ENCODE data around the gene SPAG16. TPM values are rescaled to one million over a fixed set of nuclear protein-coding genes. Genes with fewer than 3 reads are reported as not detected.
A peak's percentile ranks its signal among the peaks of the same experiment; 100 is the strongest.

SPAG16 gene
- total RNA-seq, 2 donors from 2014 or later: 15.5 to 22.8 TPM

- H3K27me3 ChIP-seq: no peaks in the 10 kb centered on the region
- no peak overlapping the region for H3K4me3 ChIP-seq
- ATAC-seq (no peak), DNase-seq (no peak)
- no peaks in the 10 kb centered on the region for H3K36me3 ChIP-seq (replicated peaks in 1 of 2; ENCODE audit: insufficient read depth in 1 of 2, low read depth in 2 of 2)
- intact Hi-C loops (cut with DNase I): no loop called here
- 84 to 86% methylated on average over 6 of the region's 6 CpGs for WGBS, 2 donors
- no peaks in the 10 kb centered on the region for H3K9me3 ChIP-seq
- H3K4me1 ChIP-seq: peaks cover 10% of the 10 kb centered on the region
- TF ChIP-seq, protein P1, sequence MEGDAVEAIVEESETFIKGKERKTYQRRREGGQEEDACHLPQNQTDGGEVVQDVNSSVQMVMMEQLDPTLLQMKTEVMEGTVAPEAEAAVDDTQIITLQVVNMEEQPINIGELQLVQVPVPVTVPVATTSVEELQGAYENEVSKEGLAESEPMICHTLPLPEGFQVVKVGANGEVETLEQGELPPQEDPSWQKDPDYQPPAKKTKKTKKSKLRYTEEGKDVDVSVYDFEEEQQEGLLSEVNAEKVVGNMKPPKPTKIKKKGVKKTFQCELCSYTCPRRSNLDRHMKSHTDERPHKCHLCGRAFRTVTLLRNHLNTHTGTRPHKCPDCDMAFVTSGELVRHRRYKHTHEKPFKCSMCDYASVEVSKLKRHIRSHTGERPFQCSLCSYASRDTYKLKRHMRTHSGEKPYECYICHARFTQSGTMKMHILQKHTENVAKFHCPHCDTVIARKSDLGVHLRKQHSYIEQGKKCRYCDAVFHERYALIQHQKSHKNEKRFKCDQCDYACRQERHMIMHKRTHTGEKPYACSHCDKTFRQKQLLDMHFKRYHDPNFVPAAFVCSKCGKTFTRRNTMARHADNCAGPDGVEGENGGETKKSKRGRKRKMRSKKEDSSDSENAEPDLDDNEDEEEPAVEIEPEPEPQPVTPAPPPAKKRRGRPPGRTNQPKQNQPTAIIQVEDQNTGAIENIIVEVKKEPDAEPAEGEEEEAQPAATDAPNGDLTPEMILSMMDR (IDR thresholded peaks at IDR 0.05): no peak
- TF ChIP-seq POLR2A (IDR thresholded peaks at IDR 0.05): no peak
- H3K27ac ChIP-seq: no peak overlapping the region
These were observed 841.9 kb downstream of the SPAG16 start for GRCh38 chr2:214126135-214126534.

GRCh38 chr2:214127170-214127569 lies 842.9 kb downstream of the SPAG16 start:
- Histone ChIP-seq H3K4me3 (no peak overlapping the region), H3K4me1 (peaks cover 10% of the 10 kb centered on the region), H3K27me3 (no peaks in the 10 kb centered on the region), H3K36me3 (replicated peaks in 1 of 2; ENCODE audit: insufficient read depth in 1 of 2, low read depth in 2 of 2) (no peaks in the 10 kb centered on the region), H3K27ac (no peak overlapping the region), H3K9me3 (no peaks in the 10 kb centered on the region)
- no peak for ATAC-seq
- TF ChIP-seq, protein P1 (IDR thresholded peaks at IDR 0.05): no peak
- no peak for TF ChIP-seq POLR2A (IDR thresholded peaks at IDR 0.05)
- no peak for DNase-seq
- intact Hi-C loops (cut with DNase I): no loop called here

GRCh38 chr2:214127571-214127970 lies 843.3 kb downstream of the SPAG16 start:
- H3K4me3 ChIP-seq: no peak overlapping the region
- no peak overlapping the region for H3K27ac ChIP-seq
- no peaks in the 10 kb centered on the region for H3K36me3 ChIP-seq (replicated peaks in 1 of 2; ENCODE audit: insufficient read depth in 1 of 2, low read depth in 2 of 2)
- H3K9me3 ChIP-seq: no peaks in the 10 kb centered on the region
- DNase-seq (no peak), ATAC-seq (no peak)
- TF ChIP-seq POLR2A (IDR thresholded peaks at IDR 0.05): no peak
- TF ChIP-seq, protein P1 (IDR thresholded peaks at IDR 0.05): no peak
- H3K27me3 ChIP-seq: no peaks in the 10 kb centered on the region
- intact Hi-C loops (cut with DNase I): no loop called here
- 63 to 66% methylated on average over 1 of the region's 1 CpG for WGBS, 2 donors
- H3K4me1 ChIP-seq: peaks cover 10% of the 10 kb centered on the region

- no peak overlapping the region for H3K27ac ChIP-seq
- H3K27me3 ChIP-seq: no peaks in the 10 kb centered on the region
- H3K4me3 ChIP-seq: no peak overlapping the region
- WGBS, 2 donors: 88 to 89% methylated on average over 1 of the region's 1 CpG
- DNase-seq (no peak), ATAC-seq (no peak)
- intact Hi-C loops (cut with DNase I): no loop called here
- no peaks in the 10 kb centered on the region for H3K36me3 ChIP-seq (replicated peaks in 1 of 2; ENCODE audit: insufficient read depth in 1 of 2, low read depth in 2 of 2)
- H3K4me1 ChIP-seq: peaks cover 10% of the 10 kb centered on the region
- TF ChIP-seq, protein P1 (IDR thresholded peaks at IDR 0.05): no peak
- no peak for TF ChIP-seq POLR2A (IDR thresholded peaks at IDR 0.05)
- H3K9me3 ChIP-seq: no peaks in the 10 kb centered on the region
These were observed 843.8 kb downstream of the SPAG16 start for GRCh38 chr2:214128040-214128439.

DNA sequence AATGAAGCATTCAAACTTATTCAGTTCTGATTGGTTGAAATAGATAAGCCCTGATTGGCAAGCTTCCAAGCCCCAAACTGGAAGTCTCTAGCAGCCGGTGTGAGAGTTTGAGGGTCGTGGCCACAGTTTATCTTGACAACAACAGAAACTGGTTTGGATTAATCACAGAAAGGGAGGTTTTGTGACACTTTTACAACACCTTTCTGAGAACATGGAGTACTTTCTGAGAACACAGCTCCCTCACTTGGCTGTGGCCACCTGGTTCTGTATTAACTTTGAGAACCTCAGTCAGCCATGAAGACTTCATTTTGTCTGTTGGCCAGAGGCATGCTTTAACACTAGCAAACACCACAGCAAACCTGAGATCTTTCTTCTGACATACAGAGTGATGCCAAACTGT lies 845.9 kb downstream of the SPAG16 start:
- peak; percentile 59 for ATAC-seq
- WGBS, 2 donors: 11 to 13% methylated on average over 2 of the region's 2 CpGs

More for the DNA sequence above, 845.9 kb downstream of the SPAG16 start:
- intact Hi-C loops (cut with DNase I): no loop called here
- Histone ChIP-seq H3K4me3 (no peak overlapping the region), H3K27ac (no peak overlapping the region), H3K4me1 (peaks cover 10% of the 10 kb centered on the region), H3K9me3 (no peaks in the 10 kb centered on the region), H3K36me3 (replicated peaks in 1 of 2; ENCODE audit: insufficient read depth in 1 of 2, low read depth in 2 of 2) (no peaks in the 10 kb centered on the region), H3K27me3 (no peaks in the 10 kb centered on the region)
- no peak for TF ChIP-seq POLR2A (IDR thresholded peaks at IDR 0.05)
- TF ChIP-seq, protein P1 (IDR thresholded peaks at IDR 0.05): no peak
- DNase-seq: peak in 3 of 4 donors; percentile 10 to 15 (median 15)

Data from body of pancreas (tissue), 4 donors.